ENCODE measurements around the gene BAIAP3.

The BAIAP3 gene

GRCh38 chr16:1398351-1398750, 64.9 kb downstream of the BAIAP3 start:
- no peak overlapping the region for H3K9ac ChIP-seq (ENCODE audit: low read depth, low read length)
- H3K27ac ChIP-seq (ENCODE audit: low read length) = no peak overlapping the region
- H3K9me3 ChIP-seq (ENCODE audit: insufficient read depth, low read depth, low read length) = no peaks in the 10 kb centered on the region
- H3K4me3 ChIP-seq (ENCODE audit: low read length) = no peak overlapping the region
- H3K36me3 ChIP-seq (ENCODE audit: insufficient read depth, low read depth, low read length) = peaks cover 10% of the 10 kb centered on the region; the same call in 1 of the 2 replicates
- no peaks in the 10 kb centered on the region for H3K27me3 ChIP-seq (ENCODE audit: insufficient read depth, low read length)
- H3K4me1 ChIP-seq (ENCODE audit: insufficient read depth, low read length) = no peaks in the 10 kb centered on the region

Measured in iPS-20b (cell line).